ENCODE measurements around the gene EMC1.

Gene EMC1

DNA sequence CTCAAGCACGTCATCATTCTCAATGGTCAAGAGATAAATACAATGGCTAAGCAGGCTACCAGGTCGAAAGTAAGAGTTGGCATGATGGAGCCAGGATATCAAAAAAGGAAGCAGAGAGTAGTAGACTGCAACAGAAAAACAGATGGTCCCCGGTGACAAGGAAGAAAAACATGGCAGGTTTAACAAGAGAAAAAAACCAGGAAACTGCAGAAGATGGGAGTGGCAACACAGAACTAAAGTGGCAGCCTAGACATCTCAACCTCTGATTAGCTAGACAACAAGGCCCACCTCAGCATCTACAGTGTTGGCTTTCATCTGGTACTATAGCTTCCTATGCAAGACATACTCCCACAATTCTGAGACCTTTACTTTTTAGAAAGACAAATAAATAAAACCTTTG is 44.4 kb downstream of the EMC1 start:
- TF ChIP-seq, protein P1, sequence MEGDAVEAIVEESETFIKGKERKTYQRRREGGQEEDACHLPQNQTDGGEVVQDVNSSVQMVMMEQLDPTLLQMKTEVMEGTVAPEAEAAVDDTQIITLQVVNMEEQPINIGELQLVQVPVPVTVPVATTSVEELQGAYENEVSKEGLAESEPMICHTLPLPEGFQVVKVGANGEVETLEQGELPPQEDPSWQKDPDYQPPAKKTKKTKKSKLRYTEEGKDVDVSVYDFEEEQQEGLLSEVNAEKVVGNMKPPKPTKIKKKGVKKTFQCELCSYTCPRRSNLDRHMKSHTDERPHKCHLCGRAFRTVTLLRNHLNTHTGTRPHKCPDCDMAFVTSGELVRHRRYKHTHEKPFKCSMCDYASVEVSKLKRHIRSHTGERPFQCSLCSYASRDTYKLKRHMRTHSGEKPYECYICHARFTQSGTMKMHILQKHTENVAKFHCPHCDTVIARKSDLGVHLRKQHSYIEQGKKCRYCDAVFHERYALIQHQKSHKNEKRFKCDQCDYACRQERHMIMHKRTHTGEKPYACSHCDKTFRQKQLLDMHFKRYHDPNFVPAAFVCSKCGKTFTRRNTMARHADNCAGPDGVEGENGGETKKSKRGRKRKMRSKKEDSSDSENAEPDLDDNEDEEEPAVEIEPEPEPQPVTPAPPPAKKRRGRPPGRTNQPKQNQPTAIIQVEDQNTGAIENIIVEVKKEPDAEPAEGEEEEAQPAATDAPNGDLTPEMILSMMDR (IDR thresholded peaks at IDR 0.05; ENCODE audit: low read depth, low read length), result no peak
- no peak for DNase-seq (ENCODE audit: extremely low read depth, low read depth)

DNA sequence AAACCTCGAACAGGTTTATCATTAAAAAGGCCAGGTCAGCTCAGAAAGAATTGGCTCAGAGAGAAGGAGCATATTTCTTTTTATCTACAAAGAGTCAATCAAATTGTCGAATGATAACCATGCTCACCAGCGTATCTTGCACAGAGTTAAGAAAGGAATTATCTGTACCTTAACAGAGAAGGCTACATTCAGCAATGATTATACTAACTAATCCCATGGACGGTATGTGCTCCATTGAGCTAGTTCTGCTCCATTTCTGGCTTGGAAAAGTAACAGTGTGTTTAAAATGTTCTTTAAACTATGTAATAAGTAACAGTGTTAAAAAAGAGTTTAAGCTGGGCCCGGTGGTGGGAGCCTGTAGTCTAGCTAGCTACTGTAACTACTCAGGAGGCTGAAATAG is 45.5 kb downstream of the EMC1 start:
- DNase-seq (ENCODE audit: extremely low read depth, low read depth), result no peak
- TF ChIP-seq, protein P1 (IDR thresholded peaks at IDR 0.05; ENCODE audit: low read depth, low read length), result no peak

DNA sequence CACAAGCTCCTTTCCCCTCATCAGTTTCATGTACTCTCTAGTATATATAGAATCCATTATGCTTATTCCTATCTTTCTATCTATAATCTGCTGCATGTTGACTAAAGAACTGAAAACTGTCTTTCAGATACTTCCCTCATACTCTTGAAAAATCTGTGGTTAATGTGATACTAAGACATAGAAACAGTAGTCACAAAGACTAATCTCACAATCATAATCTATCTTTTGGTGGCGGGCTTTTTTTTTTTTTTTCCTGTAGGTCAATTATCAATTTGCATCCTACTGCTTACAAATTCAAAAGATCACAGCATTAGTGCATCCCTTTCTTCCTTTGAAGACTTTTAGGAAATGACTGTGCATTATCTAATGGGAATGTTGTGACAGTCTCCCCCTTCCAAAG is 45.9 kb downstream of the EMC1 start:
- DNase-seq (ENCODE audit: extremely low read depth, low read depth), result no peak
- TF ChIP-seq, protein P1 (IDR thresholded peaks at IDR 0.05; ENCODE audit: low read depth, low read length), result no peak

DNA sequence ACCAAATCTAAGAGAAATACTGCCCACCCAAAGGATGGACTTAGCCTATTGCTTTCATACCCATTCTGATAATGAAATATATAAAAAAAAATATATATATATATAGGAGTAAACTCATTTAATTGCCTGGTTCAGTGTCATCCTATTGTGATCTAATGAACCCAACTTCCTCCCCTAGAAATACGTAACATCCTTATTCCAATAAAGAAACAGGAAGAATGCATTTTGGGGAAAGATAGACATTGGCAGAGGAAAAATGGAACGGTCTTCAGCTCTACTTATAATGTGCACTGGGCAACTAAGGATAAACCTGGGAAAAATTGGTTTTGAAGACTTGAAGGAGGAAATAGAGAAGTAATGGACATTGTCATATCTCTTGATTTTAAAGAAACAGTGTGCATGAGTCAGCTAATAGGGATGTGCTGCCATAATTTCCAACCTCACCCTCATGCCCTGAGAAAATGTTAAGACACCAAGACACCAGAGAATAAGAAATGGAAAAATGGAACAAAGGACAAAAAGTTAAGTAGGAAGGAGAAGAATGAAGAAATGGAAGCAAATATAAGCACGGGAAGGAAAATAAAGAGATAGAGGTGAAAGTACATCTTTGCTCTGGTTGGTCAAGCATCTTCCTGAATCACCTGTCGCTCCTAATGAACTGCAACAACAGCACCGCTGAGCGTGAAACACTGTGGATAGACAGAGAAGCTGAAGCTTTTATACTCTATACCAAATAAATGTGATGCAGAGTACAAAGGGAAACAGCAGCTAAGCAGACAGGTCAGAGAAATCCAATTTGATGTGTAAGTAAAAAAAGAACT is 46.7 kb downstream of the EMC1 start:
- DNase-seq (ENCODE audit: extremely low read depth, low read depth), result no peak
- TF ChIP-seq, protein P1 (IDR thresholded peaks at IDR 0.05; ENCODE audit: low read depth, low read length), result no peak

DNA sequence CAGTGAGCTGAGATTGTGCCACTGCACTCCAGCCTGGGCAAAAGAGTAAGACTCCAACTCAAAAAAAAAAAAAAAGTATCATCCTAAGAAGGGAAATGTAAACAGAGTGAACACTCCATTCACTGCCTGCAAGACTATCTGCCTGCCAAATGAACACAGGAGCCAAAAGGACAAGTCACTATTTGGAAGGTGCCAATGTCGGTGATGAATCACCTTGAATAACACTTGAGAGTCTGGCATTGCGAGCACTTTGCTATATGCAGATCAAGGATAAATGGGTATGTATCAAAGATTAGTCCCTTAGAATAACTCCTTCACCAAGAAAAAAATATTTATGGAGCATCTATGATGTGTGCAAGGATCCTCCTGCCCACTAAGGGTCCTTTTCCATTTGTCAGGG is 47.9 kb downstream of the EMC1 start:
- peak; percentile 18 for DNase-seq (ENCODE audit: extremely low read depth, low read depth)
- TF ChIP-seq, protein P1 (IDR thresholded peaks at IDR 0.05; ENCODE audit: low read depth, low read length), result no peak

DNA sequence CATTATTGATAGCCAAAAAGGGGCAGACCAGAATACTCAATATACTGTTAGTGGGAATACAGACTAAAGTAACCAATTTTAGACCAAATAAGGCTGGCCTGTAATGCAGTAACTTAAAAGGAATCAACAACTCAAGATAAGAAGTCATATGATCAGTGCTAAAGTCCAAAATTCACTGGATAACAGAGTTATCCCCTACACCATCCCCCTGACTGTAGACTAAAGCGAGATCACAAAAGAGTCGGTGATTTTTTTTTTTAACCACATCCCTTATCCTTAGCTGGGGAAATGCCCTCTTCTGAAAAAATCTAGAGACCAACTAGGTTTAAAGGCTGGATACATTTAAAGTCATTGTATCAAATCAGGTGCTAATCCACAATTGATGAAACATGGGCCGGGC is 48.9 kb downstream of the EMC1 start:
- no peak for DNase-seq (ENCODE audit: extremely low read depth, low read depth)
- TF ChIP-seq, protein P1 (IDR thresholded peaks at IDR 0.05; ENCODE audit: low read depth, low read length), result no peak

DNA sequence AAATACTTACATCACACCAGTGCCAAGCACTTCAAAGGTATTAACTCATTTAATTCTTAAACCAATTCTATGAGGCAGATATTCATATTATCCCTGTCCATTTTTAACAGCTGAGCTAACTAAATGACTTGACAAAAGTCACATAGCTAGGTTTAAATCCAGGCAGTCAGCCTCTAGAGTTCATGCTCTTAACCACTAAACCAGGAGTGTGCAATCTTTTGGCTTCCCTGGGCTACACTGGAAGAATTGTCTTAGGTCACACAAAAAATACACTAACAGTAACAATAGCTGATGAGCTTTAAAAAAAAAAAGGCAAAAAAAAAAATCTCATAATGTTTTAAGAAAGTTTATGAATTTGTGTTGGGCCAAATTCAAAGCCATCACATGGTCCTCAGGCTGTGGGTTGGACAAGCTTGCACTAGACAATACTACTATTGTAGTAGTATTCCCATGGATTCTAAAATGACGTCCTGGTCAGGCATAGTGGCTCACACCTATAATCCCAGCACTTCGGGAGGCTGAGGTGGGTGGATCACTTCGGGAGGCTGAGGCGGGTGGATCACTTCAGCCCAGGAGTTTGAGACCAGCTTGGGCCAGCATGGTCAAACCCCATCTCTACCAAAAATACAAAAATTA is 51.2 kb downstream of the EMC1 start:
- TF ChIP-seq, protein P1 (IDR thresholded peaks at IDR 0.05; ENCODE audit: low read depth, low read length), result no peak
- no peak for DNase-seq (ENCODE audit: extremely low read depth, low read depth)
